ENCODE results near the gene RSRC1. TPM values are rescaled to one million over a fixed set of nuclear protein-coding genes. Genes with fewer than 3 reads are reported as not detected.
A peak's percentile ranks its signal among the peaks of the same experiment; 100 is the strongest.

The RSRC1 gene
- total RNA-seq, 1 experiment from 2014 or later = 49.4 TPM

DNA sequence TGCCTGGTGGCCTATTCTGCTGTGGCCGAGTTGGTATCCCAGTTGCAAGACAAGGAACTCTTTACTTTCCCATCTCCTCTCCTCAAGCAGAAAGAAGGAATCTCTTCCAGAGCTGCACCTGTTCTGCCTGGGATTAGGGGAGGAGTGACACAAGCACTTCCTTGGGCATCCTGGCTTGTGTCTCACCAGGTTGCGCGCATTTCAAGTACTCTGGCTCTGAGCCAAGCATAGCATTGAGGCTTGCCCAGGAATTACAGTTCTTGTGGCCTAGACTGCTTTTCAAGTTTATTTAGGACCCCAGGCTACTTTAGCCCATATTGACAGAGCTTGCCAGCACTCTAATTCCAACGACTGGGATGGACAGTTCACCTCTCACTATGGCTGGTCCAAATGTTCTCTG, 150.5 kb downstream of the RSRC1 start:
- Histone ChIP-seq H3K4me3 (ENCODE audit: low read depth in 2 of 2, low read length in 2 of 2) (no peak overlapping the region), H3K36me3 (ENCODE audit: control insufficient read depth, insufficient read depth, low read length) (no peaks in the 10 kb centered on the region), H3K9me3 (ENCODE audit: control insufficient read depth, insufficient read depth, low read depth, low read length) (peaks cover 9% of the 10 kb centered on the region), H3K4me1 (ENCODE audit: control insufficient read depth, insufficient read depth, low read length) (no peaks in the 10 kb centered on the region), H3K27ac (ENCODE audit: low read length) (no peak overlapping the region), H3K27me3 (ENCODE audit: control insufficient read depth, insufficient read depth, low read length) (no peaks in the 10 kb centered on the region)
- intact Hi-C loops (cut with micrococcal nuclease; ENCODE audit: unreplicated experiment) = no loop called here
- no peak for DNase-seq (ENCODE audit: low read depth, low spot score)
- ATAC-seq = no peak; the same call in 1 of the 2 replicates
- in situ Hi-C loops (cut with HindIII; ENCODE audit: low pct_unique_long_range_greater_than_20kb, low sequenced_read_pairs) = no loop called here
- ChIA-PET POLR2A (no interaction called here), CTCF (no interaction called here)
- no peak for TF ChIP-seq SIN3A (IDR thresholded peaks at IDR 0.05; ENCODE audit: borderline replicate concordance, insufficient read depth, low read depth, low read length)
- TF ChIP-seq, protein P1, sequence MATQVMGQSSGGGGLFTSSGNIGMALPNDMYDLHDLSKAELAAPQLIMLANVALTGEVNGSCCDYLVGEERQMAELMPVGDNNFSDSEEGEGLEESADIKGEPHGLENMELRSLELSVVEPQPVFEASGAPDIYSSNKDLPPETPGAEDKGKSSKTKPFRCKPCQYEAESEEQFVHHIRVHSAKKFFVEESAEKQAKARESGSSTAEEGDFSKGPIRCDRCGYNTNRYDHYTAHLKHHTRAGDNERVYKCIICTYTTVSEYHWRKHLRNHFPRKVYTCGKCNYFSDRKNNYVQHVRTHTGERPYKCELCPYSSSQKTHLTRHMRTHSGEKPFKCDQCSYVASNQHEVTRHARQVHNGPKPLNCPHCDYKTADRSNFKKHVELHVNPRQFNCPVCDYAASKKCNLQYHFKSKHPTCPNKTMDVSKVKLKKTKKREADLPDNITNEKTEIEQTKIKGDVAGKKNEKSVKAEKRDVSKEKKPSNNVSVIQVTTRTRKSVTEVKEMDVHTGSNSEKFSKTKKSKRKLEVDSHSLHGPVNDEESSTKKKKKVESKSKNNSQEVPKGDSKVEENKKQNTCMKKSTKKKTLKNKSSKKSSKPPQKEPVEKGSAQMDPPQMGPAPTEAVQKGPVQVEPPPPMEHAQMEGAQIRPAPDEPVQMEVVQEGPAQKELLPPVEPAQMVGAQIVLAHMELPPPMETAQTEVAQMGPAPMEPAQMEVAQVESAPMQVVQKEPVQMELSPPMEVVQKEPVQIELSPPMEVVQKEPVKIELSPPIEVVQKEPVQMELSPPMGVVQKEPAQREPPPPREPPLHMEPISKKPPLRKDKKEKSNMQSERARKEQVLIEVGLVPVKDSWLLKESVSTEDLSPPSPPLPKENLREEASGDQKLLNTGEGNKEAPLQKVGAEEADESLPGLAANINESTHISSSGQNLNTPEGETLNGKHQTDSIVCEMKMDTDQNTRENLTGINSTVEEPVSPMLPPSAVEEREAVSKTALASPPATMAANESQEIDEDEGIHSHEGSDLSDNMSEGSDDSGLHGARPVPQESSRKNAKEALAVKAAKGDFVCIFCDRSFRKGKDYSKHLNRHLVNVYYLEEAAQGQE (IDR thresholded peaks at IDR 0.05; ENCODE audit: insufficient read depth in 1 of 2, low read depth in 2 of 2, low read length in 1 of 2) = no peak
- TF ChIP-seq TCF7L2 (IDR thresholded peaks at IDR 0.05; ENCODE audit: low read depth, low read length) = no peak
- TF ChIP-seq, protein P2, sequence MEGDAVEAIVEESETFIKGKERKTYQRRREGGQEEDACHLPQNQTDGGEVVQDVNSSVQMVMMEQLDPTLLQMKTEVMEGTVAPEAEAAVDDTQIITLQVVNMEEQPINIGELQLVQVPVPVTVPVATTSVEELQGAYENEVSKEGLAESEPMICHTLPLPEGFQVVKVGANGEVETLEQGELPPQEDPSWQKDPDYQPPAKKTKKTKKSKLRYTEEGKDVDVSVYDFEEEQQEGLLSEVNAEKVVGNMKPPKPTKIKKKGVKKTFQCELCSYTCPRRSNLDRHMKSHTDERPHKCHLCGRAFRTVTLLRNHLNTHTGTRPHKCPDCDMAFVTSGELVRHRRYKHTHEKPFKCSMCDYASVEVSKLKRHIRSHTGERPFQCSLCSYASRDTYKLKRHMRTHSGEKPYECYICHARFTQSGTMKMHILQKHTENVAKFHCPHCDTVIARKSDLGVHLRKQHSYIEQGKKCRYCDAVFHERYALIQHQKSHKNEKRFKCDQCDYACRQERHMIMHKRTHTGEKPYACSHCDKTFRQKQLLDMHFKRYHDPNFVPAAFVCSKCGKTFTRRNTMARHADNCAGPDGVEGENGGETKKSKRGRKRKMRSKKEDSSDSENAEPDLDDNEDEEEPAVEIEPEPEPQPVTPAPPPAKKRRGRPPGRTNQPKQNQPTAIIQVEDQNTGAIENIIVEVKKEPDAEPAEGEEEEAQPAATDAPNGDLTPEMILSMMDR (IDR thresholded peaks at IDR 0.05) = no peak
- no peak for TF ChIP-seq POLR2AphosphoS5 (IDR thresholded peaks at IDR 0.05; ENCODE audit: low read depth, low read length)
- BruUV-seq (replicated peaks) = no TSS peak

DNA sequence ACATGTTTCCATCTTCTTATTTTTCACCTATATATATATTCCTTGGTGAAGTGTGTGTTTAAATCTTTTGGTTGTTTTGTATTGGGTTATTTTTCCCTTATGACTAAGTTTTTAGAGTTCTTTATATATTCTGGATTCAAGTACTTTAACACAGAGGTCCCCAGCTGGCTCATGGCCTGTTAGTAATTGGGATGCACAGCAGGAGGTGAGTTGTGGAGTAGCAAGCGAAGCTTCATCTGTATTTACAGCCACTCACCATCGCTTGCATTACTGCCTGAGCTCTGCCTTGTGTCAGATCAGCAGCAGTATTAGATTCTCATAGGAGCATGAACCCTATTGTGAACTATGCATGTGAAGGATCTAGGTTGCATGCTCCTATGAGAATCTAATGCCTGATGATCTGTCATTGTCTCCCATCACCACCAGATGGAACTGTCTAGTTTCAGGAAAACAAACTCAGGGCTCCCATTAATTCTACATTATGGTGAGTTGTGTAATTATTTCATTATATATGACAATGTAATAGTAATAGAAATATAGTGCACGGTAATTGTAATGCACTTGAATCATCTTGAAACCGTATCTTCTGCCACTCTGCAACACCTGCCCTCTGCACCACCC, 151.6 kb downstream of the RSRC1 start:
- Histone ChIP-seq H3K36me3 (ENCODE audit: control insufficient read depth, insufficient read depth, low read length) (no peaks in the 10 kb centered on the region), H3K27ac (ENCODE audit: low read length) (no peak overlapping the region), H3K4me3 (ENCODE audit: low read depth in 2 of 2, low read length in 2 of 2) (no peak overlapping the region), H3K27me3 (ENCODE audit: control insufficient read depth, insufficient read depth, low read length) (no peaks in the 10 kb centered on the region), H3K4me1 (ENCODE audit: control insufficient read depth, insufficient read depth, low read length) (no peaks in the 10 kb centered on the region), H3K9me3 (ENCODE audit: control insufficient read depth, insufficient read depth, low read depth, low read length) (peaks cover 17% of the 10 kb centered on the region)
- DNase-seq (ENCODE audit: low read depth, low spot score) (no peak), ATAC-seq (no peak)
- ChIA-PET CTCF (interaction anchor here (0.7 kb wide), 1 partner anchor 15 kb away, joined by 3 read pairs; no protein-coding TSS in a partner anchor), POLR2A (no interaction called here)
- no TSS peak for BruUV-seq (replicated peaks)
- in situ Hi-C loops (cut with HindIII; ENCODE audit: low pct_unique_long_range_greater_than_20kb, low sequenced_read_pairs) = no loop called here
- intact Hi-C loops (cut with micrococcal nuclease; ENCODE audit: unreplicated experiment) = no loop called here
- TF ChIP-seq TCF7L2 (IDR thresholded peaks at IDR 0.05; ENCODE audit: low read depth, low read length) = no peak
- TF ChIP-seq, protein P2 (IDR thresholded peaks at IDR 0.05) = peak; percentile 7; the same call in 1 of the 2 replicates
